Iris pigment epithelial cell (primary cell): ENCODE results near the gene MAFG.

Source experiments
- DNase-seq: peaks from one replicate; pipeline ENCODE4 v3.0.0-alpha.2; 2011; ENCODE audit warnings: low read depth

MAFG gene

GRCh38 chr17:81927653-81928543, at the start of gene MAFG:
Gene MAFG, minus strand, starts transcription at chr17:81927735. Its CDS starts 4,550 bp downstream, at chr17:81923185.
- peak; percentile 90 for DNase-seq

- no peak for DNase-seq
Observed at GRCh38 chr17:81976332-81977210, 49.0 kb upstream of the MAFG start.

GRCh38 chr17:81973432-81973831, 45.9 kb upstream of the MAFG start:
- no peak for DNase-seq

- no peak for DNase-seq
Observed at GRCh38 chr17:81968850-81969812, 41.6 kb upstream of the MAFG start.

GRCh38 chr17:81968396-81968745, 40.8 kb upstream of the MAFG start:
- DNase-seq, result no peak

GRCh38 chr17:81967533-81968395, 40.2 kb upstream of the MAFG start:
- peak; percentile 61 for DNase-seq

- no peak for DNase-seq
Observed at GRCh38 chr17:81967244-81967532, 39.7 kb upstream of the MAFG start.

- DNase-seq, result no peak
Observed at GRCh38 chr17:81966343-81967243, 39.1 kb upstream of the MAFG start.

GRCh38 chr17:81964081-81964849, 36.7 kb upstream of the MAFG start:
- DNase-seq, result no peak

GRCh38 chr17:81962499-81963441, 35.2 kb upstream of the MAFG start:
- no peak for DNase-seq

GRCh38 chr17:81961521-81962498, 34.3 kb upstream of the MAFG start:
- no peak for DNase-seq

GRCh38 chr17:81961087-81961511, 33.6 kb upstream of the MAFG start, which contains the start of gene NOTUM:
Gene NOTUM, minus strand, starts transcription at chr17:81961187. Its CDS starts 278 bp downstream, at chr17:81960909.
- no peak for DNase-seq

- DNase-seq, result no peak
Observed at GRCh38 chr17:81960130-81960958, 32.8 kb upstream of the MAFG start.

- peak; percentile 39 for DNase-seq
Observed at GRCh38 chr17:81959362-81960129, 32.0 kb upstream of the MAFG start.
